PC-3 (cell line): ENCODE results near the gene AGRN. TPM values are rescaled to one million over a fixed set of nuclear protein-coding genes. Genes with fewer than 3 reads are reported as not detected.
"Not testable (repeated sequence)": the region's sequence is repeated elsewhere in the genome, so short reads cannot be mapped to it uniquely, and the experiment has no call there.

ENCODE experiments used
- ATAC-seq: fragments of 200-7000 bp; cut with Tn5 transposase; 2 replicates; pipeline ENCODE4 v1.9.1; 2020; ENCODE audit warnings: mild to moderate bottlenecking, moderate library complexity
- BruUV-seq: library from RNA; stranded (reverse); fragments of 400-500 nt; replicated peaks from 2 replicates; lab custom pipeline; 2021; lab: Mats Ljungman, UMichigan
- CTCF ChIA-PET: fragments of 300-600 bp; sonication (Branson Sonifier 250); formaldehyde crosslinking; loops from one replicate; lab custom pipeline; 2022; ENCODE audit warnings: antibody characterized with exemption; lab: Charles Lee
- POLR2A ChIA-PET: fragments of 300-600 bp; sonication (Branson Sonifier 250); formaldehyde crosslinking; loops from one replicate; lab custom pipeline; 2022; ENCODE audit warnings: antibody characterized with exemption; ENCODE audit not compliant: unreplicated experiment; lab: Charles Lee
- DNase-seq: peaks from one replicate; pipeline ENCODE4 v3.0.0-alpha.2; 2015
- H2AFZ ChIP-seq: fragments of 300-600 bp; sonication (generic); 2 replicates; pipeline ENCODE4 v1.6.0; 2016; ENCODE audit warnings: antibody characterized with exemption, low read length
- H3F3A ChIP-seq: fragments of 300-600 bp; sonication (generic); one replicate; pipeline ENCODE4 v1.6.0; 2017; ENCODE audit warnings: antibody characterized with exemption, low read length, control low read depth, mild to moderate bottlenecking; ENCODE audit not compliant: unreplicated experiment
- H3K27ac ChIP-seq: fragments of 300-600 bp; sonication (generic); 2 replicates; pipeline ENCODE4 v1.5.1; 2016; ENCODE audit warnings: mild to moderate bottlenecking, low read length
- H3K27me3 ChIP-seq: fragments of 300-600 bp; sonication (generic); 2 replicates; pipeline ENCODE4 v1.6.1; 2016; ENCODE audit warnings: low read length, mixed read lengths
- H3K36me3 ChIP-seq: fragments of 300-600 bp; sonication (generic); 2 replicates; pipeline ENCODE4 v1.6.1; 2016; ENCODE audit warnings: low read depth, mixed run types, low read length, mixed read lengths
- H3K4me1 ChIP-seq: fragments of 300-600 bp; sonication (generic); 2 replicates; pipeline ENCODE4 v1.5.1; 2016; ENCODE audit warnings: low read length; ENCODE audit not compliant: insufficient read depth
- H3K4me2 ChIP-seq: fragments of 300-600 bp; sonication (generic); 2 replicates; pipeline ENCODE4 v1.6.0; 2016; ENCODE audit warnings: low read length
- H3K4me3 ChIP-seq: fragments of 300-600 bp; sonication (generic); 2 replicates; pipeline ENCODE4 v1.5.1; 2016; ENCODE audit warnings: mild to moderate bottlenecking, low read length, mixed read lengths
- H3K79me2 ChIP-seq: fragments of 300-600 bp; sonication (generic); 2 replicates; pipeline ENCODE4 v1.6.1; 2017; ENCODE audit warnings: low read length, mixed read lengths
- H3K9ac ChIP-seq: fragments of 300-600 bp; sonication (generic); 2 replicates; pipeline ENCODE4 v1.6.0; 2016; ENCODE audit warnings: mild to moderate bottlenecking, low read length
- H3K9me2 ChIP-seq: fragments of 300-600 bp; sonication (generic); replicated peaks from 2 replicates; pipeline ENCODE4 v1.6.1; 2016; ENCODE audit warnings: mixed run types, low read length, mixed read lengths
- H3K9me3 ChIP-seq: fragments of 300-600 bp; sonication (generic); 2 replicates; pipeline ENCODE4 v1.6.1; 2016; ENCODE audit warnings: low read length, mixed read lengths
- H4K20me1 ChIP-seq: fragments of 300-600 bp; sonication (generic); 2 replicates; pipeline ENCODE4 v1.6.1; 2016; ENCODE audit warnings: low read length, mixed read lengths
- EZH2 ChIP-seq: fragments of 300-600 bp; sonication (generic); IDR thresholded peaks from one replicate; pipeline ENCODE4 v1.6.1; 2017; ENCODE audit warnings: antibody characterized with exemption, mild to moderate bottlenecking, low read length; ENCODE audit not compliant: unreplicated experiment
- EZH2phosphoT487 ChIP-seq: fragments of 300-600 bp; sonication (generic); IDR thresholded peaks from 2 replicates; pipeline ENCODE4 v1.6.1; 2018; ENCODE audit warnings: mild to moderate bottlenecking, antibody characterized with exemption, low read length, borderline replicate concordance
- intact Hi-C: fragments of 100-400 bp; cut with micrococcal nuclease; formaldehyde crosslinking; loops from 2 replicates; pipeline ENCODE4 v1.9.0; 2023
- total RNA-seq: library from RNA; depleted of rRNA; stranded (reverse); fragments of >200 nt; gene quantifications from 2 replicates; pipeline ENCODE4 v1.2.3, GENCODE V29; 2014
- TF ChIP-seq, protein P1 (sequence below): fragments of 300-600 bp; sonication (generic); conservative IDR thresholded peaks from 2 replicates; pipeline ENCODE4 v1.5.1; 2017; ENCODE audit warnings: antibody characterized with exemption, low read depth, mild to moderate bottlenecking, low read length

AGRN gene
- total RNA-seq, 1 experiment from 2014 or later = 273 TPM

DNA sequence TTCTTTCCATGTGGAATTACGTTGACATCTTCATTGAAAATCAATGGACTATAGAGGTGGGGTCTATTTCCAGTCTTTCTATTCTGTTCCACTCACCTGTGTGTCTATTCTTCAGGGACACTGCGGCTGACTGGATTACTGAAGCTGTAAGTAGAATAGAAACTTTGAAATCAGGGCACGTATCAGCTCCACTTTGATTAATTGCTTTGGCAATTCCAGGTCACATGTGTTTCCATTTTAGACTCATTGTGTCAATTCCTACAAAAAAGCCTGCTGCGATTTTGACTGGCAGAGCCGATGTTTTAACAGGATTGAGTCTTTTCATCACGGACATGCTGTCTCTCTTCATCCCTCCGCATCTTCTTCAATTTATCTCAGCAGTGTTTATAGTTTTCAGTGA is 75.1 kb downstream of the AGRN start:
- ATAC-seq (no peak), DNase-seq (no peak)
- no peaks in the 10 kb centered on the region for H3K9me2 ChIP-seq
- H3K4me2 ChIP-seq = no peak overlapping the region
- no TSS peak for BruUV-seq
- TF ChIP-seq EZH2phosphoT487 (no peak), EZH2 (no peak)
- TF ChIP-seq, protein P1, sequence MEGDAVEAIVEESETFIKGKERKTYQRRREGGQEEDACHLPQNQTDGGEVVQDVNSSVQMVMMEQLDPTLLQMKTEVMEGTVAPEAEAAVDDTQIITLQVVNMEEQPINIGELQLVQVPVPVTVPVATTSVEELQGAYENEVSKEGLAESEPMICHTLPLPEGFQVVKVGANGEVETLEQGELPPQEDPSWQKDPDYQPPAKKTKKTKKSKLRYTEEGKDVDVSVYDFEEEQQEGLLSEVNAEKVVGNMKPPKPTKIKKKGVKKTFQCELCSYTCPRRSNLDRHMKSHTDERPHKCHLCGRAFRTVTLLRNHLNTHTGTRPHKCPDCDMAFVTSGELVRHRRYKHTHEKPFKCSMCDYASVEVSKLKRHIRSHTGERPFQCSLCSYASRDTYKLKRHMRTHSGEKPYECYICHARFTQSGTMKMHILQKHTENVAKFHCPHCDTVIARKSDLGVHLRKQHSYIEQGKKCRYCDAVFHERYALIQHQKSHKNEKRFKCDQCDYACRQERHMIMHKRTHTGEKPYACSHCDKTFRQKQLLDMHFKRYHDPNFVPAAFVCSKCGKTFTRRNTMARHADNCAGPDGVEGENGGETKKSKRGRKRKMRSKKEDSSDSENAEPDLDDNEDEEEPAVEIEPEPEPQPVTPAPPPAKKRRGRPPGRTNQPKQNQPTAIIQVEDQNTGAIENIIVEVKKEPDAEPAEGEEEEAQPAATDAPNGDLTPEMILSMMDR = no peak
- H3K27ac ChIP-seq = no peak overlapping the region
- H3K27me3 ChIP-seq = no peaks in the 10 kb centered on the region
- no peaks in the 10 kb centered on the region for H3K36me3 ChIP-seq
- no peak overlapping the region for H2AFZ ChIP-seq
- intact Hi-C loops = no loop called here
- POLR2A ChIA-PET = no interaction called here
- no peaks in the 10 kb centered on the region for H3K79me2 ChIP-seq
- no peaks in the 10 kb centered on the region for H4K20me1 ChIP-seq
- CTCF ChIA-PET = no interaction called here
- H3K4me3 ChIP-seq = no peak overlapping the region
- H3K9me3 ChIP-seq = no peaks in the 10 kb centered on the region
- H3K4me1 ChIP-seq = no peaks in the 10 kb centered on the region
- no peak overlapping the region for H3K9ac ChIP-seq
- no peaks in the 10 kb centered on the region for H3F3A ChIP-seq

DNA sequence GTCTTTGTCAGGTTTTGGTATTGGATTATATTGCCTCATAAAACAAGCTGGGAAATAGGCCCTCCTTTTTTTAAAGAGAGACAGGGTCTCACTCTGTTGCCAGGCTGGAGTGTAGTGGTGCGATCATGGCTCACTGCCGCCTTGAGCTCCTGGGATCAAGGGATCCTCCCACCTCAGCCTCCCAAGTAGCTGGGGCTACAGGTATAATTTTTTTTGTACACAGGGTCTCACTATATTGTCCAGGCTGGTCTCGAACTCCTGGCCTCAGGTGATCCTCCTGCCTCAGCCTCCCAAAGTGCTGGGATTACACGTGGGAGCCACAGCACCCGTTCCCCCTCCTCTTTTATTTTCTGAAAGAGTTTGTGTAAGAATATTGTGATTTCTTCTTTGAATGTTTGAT is 76.2 kb downstream of the AGRN start:
- POLR2A ChIA-PET, CTCF ChIA-PET, intact Hi-C loops, DNase-seq, H3K79me2 ChIP-seq, H3K9me2 ChIP-seq, H3K36me3 ChIP-seq, H3F3A ChIP-seq, H3K27me3 ChIP-seq, H3K4me1 ChIP-seq, H3K9me3 ChIP-seq, H2AFZ ChIP-seq, H4K20me1 ChIP-seq, BruUV-seq, H3K9ac ChIP-seq, H3K4me2 ChIP-seq, ATAC-seq, H3K4me3 ChIP-seq, H3K27ac ChIP-seq: not testable (repeated sequence)

DNA sequence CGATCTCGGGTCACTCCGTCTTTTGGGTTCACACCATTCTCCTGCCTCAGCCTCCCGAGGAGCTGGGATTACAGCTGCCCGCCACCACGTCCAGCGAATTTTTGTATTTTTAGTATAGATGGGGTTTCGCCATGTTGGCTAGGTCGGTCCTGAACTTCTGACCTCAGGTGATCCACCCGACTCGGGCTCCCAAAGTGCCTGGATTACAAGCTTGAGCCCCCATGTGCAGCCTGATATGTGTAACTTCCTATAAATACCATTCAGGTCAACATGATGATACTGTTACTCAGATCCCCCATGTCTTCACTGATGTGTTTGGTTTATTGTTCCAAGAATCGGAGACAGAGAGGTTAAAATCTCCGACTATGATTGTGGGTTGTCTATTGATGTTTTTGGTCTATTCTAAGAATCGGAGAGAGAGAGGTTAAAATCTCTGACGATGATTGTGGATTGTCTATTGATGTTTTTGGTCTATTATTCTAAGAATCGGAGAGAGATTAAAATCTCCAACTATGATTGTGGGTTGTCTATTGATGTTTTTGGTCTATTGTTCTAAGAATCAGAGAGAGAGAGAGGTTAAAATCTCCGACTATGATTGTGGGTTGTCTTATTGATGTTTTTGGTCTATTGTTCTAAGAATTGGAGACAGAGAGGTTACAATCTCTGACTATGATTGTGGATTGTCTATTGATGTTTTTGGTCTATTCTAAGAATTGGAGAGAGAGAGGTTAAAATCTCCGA is 78.9 kb downstream of the AGRN start:
- TF ChIP-seq, protein P1 = no peak
- TF ChIP-seq EZH2 = no peak
- TF ChIP-seq EZH2phosphoT487 = no peak
- intact Hi-C loops = no loop called here
- no peak for DNase-seq
- CTCF ChIA-PET = no interaction called here
- Histone ChIP-seq H3K4me2 (no peak overlapping the region), H3K9ac (no peak overlapping the region), H2AFZ (no peak overlapping the region), H3K36me3 (peaks cover 16% of the 10 kb centered on the region; the same call in 1 of the 2 replicates), H3K79me2 (peaks cover 9% of the 10 kb centered on the region), H3F3A (no peaks in the 10 kb centered on the region), H3K27me3 (no peaks in the 10 kb centered on the region), H3K27ac (no peak overlapping the region), H3K9me3 (no peaks in the 10 kb centered on the region), H3K4me1 (no peaks in the 10 kb centered on the region), H3K9me2 (no peaks in the 10 kb centered on the region), H3K4me3 (no peak overlapping the region), H4K20me1 (no peaks in the 10 kb centered on the region)
- BruUV-seq = no TSS peak
- ATAC-seq = no peak
- POLR2A ChIA-PET = no interaction called here
